ENCODE data around the gene AFF1.

- TF ChIP-seq POLR2A (IDR thresholded peaks at IDR 0.05) (no peak), CTCF (IDR thresholded peaks at IDR 0.05) (no peak)
Measured at GRCh38 chr4:86942185-86942666, 7.4 kb downstream of the AFF1 start.

Data from esophagus squamous epithelium (tissue), 4 donors.